C4-2B (cell line): Measurements from ENCODE around the gene PLGRKT.
A peak's percentile ranks its signal among the peaks of the same experiment; 100 is the strongest.

Experiments used
- H3K27ac ChIP-seq: fragments of 450-650 bp; 2 replicates; pipeline ENCODE4 v1.5.1; 2017
- CTCF ChIP-seq: fragments of 450-650 bp; conservative IDR thresholded peaks from 2 replicates; pipeline ENCODE4 v1.5.1; 2017; ENCODE audit warnings: mild to moderate bottlenecking
- ZFX ChIP-seq: fragments of 450-650 bp; IDR thresholded peaks from 2 replicates; pipeline ENCODE4 v1.6.1; 2017

PLGRKT gene

GRCh38 chr9:5437254-5438216 lies at the start of gene PLGRKT:
Gene PLGRKT, minus strand, starts transcription at chr9:5437925. Its CDS starts 5,948 bp downstream, at chr9:5431977.
- TF ChIP-seq ZFX (peak; percentile 91), CTCF (peak; percentile 47)
- H3K27ac ChIP-seq = peak within 1 kb of the TSS; percentile 95

DNA sequence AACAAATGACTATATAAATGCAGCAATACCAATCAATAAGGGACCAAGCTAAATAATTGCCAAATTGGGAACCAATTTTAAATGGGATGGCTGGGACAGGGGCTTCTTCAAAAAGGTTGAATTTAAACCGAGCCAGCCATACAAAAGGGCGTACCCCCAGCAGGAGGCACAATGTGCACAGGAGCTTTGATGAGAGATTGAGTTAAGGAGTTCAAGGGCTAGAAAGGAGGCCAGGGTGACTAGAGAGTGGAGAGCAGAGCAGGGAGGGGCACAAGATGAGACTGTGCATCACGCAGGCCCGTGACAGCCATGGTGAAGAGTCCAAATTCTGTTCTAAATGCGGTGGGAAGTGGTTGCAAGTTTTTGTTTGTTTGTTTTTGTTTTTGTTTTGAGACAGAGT lies 49.3 kb upstream of the PLGRKT start:
- no peak overlapping the region for H3K27ac ChIP-seq
- TF ChIP-seq CTCF = no peak
- no peak for TF ChIP-seq ZFX

DNA sequence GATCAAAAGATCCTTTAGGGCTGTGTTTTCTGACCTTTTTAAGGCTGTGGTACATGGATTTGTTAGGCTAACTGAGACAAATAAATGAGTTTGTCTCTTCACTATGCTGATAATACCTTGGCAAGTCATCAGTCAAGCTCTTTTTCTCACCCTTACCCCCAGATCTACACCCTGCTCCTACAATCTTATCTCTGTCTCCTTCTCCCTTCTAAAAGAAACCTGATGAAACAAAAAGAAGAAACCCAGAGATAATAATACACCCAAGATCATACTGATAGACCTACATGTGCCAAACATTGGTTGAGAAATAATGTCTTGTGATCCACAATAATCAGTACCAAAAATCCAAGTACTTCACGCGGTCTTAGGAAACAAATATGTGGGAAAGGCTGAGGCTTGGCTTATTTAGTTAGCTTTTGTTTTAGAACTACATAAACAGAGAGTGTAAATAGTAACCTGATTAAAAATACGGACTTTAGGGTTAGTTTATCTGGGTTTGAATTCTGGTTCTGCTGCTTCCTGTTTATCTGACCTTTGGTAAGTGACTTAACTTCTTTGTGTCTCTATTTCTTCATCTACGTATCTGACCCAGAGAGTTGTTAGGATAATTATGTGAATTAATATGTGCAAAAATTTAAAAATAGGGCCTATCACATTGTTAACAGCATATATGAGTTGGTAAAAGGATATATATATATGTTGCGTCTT lies 47.8 kb upstream of the PLGRKT start:
- H3K27ac ChIP-seq = no peak overlapping the region
- TF ChIP-seq CTCF (no peak), ZFX (no peak)

- H3K27ac ChIP-seq = no peak overlapping the region
- TF ChIP-seq CTCF = no peak
- TF ChIP-seq ZFX = no peak
Measured at GRCh38 chr9:5483306-5483705, 45.6 kb upstream of the PLGRKT start.

- no peak overlapping the region for H3K27ac ChIP-seq
- TF ChIP-seq CTCF (no peak), ZFX (no peak)
Measured at GRCh38 chr9:5482194-5482593, 44.5 kb upstream of the PLGRKT start.

GRCh38 chr9:5481322-5482040 lies 43.8 kb upstream of the PLGRKT start:
- H3K27ac ChIP-seq = no peak overlapping the region
- TF ChIP-seq CTCF = 0 out of 2 replicates have a peak, but pooled peaks have one; percentile 4
- no peak for TF ChIP-seq ZFX
